Activated CD8-positive, alpha-beta memory T cell treated with anti-CD3 and anti-CD28 coated beads for 36 hours (primary cell): ENCODE measurements around the gene PES1. TPM values are rescaled to one million over a fixed set of nuclear protein-coding genes. Genes with fewer than 3 reads are reported as not detected.

ENCODE experiments used
- CTCF ChIA-PET: fragments of 350-600 bp; sonication (Branson Sonifier 250); formaldehyde crosslinking; loops from one replicate; lab custom pipeline; 2021; ENCODE audit warnings: antibody characterized with exemption; lab: Charles Lee
- POLR2A ChIA-PET: fragments of 350-600 bp; sonication (Branson Sonifier 250); formaldehyde crosslinking; loops from one replicate; lab custom pipeline; 2021; ENCODE audit warnings: antibody characterized with exemption; lab: Charles Lee
- total RNA-seq, 2 experiments: library from RNA; stranded (reverse); gene quantifications; one replicate each; pipeline ENCODE4 v1.2.3, GENCODE V29; 2021

Gene PES1
- total RNA-seq, 2 experiments from 2014 or later: 183 to 184 TPM

GRCh38 chr22:30612789-30613188 is 21.1 kb upstream of the PES1 start:
- ChIA-PET POLR2A (no interaction called here), CTCF (no interaction called here)

GRCh38 chr22:30611197-30611596 is 19.5 kb upstream of the PES1 start:
- ChIA-PET POLR2A (no interaction called here), CTCF (no interaction called here)

- POLR2A ChIA-PET: no interaction called here
- CTCF ChIA-PET: no interaction called here
Measured at GRCh38 chr22:30610299-30610698, 18.6 kb upstream of the PES1 start.

GRCh38 chr22:30609260-30610185 is 17.8 kb upstream of the PES1 start:
- CTCF ChIA-PET: no interaction called here
- POLR2A ChIA-PET: no interaction called here

GRCh38 chr22:30607939-30608338 is 16.2 kb upstream of the PES1 start:
- CTCF ChIA-PET: interaction anchor here (1.0 to 2.4 kb wide), 5 partner anchors 10 to 211 kb away, joined by 3 to 9 read pairs (median 4); partner anchors contain the start of genes DUSP18, PES1 and SEC14L2
- POLR2A ChIA-PET: no interaction called here

- ChIA-PET POLR2A (interaction anchor here (0.6 to 0.7 kb wide), 2 partner anchors 12 to 28 kb away, joined by 3 to 6 read pairs; partner anchors contain the start of gene SLC35E4), CTCF (interaction anchor here (1.0 to 2.4 kb wide), 5 partner anchors 9 to 211 kb away, joined by 3 to 9 read pairs (median 4); partner anchors contain the start of genes DUSP18, PES1 and SEC14L2)
Measured at GRCh38 chr22:30607300-30607930, 15.7 kb upstream of the PES1 start.

GRCh38 chr22:30606455-30607299 is 15.0 kb upstream of the PES1 start, which contains the start of gene TCN2:
TCN2 (plus strand) TSS chr22:30607174; CDS start chr22:30607332, 158 bp downstream.
- POLR2A ChIA-PET: interaction anchor here (0.6 to 0.7 kb wide), 2 partner anchors 11 to 29 kb away, joined by 3 to 6 read pairs; partner anchors contain the start of gene SLC35E4
- CTCF ChIA-PET: interaction anchor here (1.0 to 2.4 kb wide), 4 partner anchors 9 to 210 kb away, joined by 3 to 9 read pairs (median 4); partner anchors contain the start of gene SEC14L2

GRCh38 chr22:30605449-30606110 is 13.9 kb upstream of the PES1 start:
- POLR2A ChIA-PET: interaction anchor here (0.6 kb wide), 1 partner anchor 150 kb away, joined by 3 read pairs; no protein-coding TSS in a partner anchor
- CTCF ChIA-PET: interaction anchor here (1.0 to 2.4 kb wide), 2 partner anchors 29 to 150 kb away, joined by 3 to 9 read pairs; no protein-coding TSS in a partner anchor

GRCh38 chr22:30604723-30605122 is 13.0 kb upstream of the PES1 start:
- CTCF ChIA-PET: interaction anchor here (1.6 kb wide), 1 partner anchor 30 kb away, joined by 5 read pairs; no protein-coding TSS in a partner anchor

GRCh38 chr22:30603801-30604200 is 12.1 kb upstream of the PES1 start:
- ChIA-PET POLR2A (no interaction called here), CTCF (interaction anchor here (1.6 kb wide), 1 partner anchor 30 kb away, joined by 5 read pairs; no protein-coding TSS in a partner anchor)

More at GRCh38 chr22:30604723-30605122, 13.0 kb upstream of the PES1 start:
- POLR2A ChIA-PET: no interaction called here

- ChIA-PET POLR2A (no interaction called here), CTCF (interaction anchor here (0.6 kb wide), 2 partner anchors 21 to 48 kb away, joined by 3 to 4 read pairs; no protein-coding TSS in a partner anchor)
Measured at GRCh38 chr22:30602049-30602448, 10.3 kb upstream of the PES1 start.

- CTCF ChIA-PET: interaction anchor here (0.6 to 1.2 kb wide), 4 partner anchors 10 to 149 kb away, joined by 3 to 5 read pairs (median 4); no protein-coding TSS in a partner anchor
- POLR2A ChIA-PET: no interaction called here
Measured at GRCh38 chr22:30601464-30601863, 9.8 kb upstream of the PES1 start.

GRCh38 chr22:30600921-30601320 is 9.2 kb upstream of the PES1 start:
- ChIA-PET POLR2A (no interaction called here), CTCF (interaction anchor here (0.6 to 1.2 kb wide), 2 partner anchors 10 to 149 kb away, joined by 3 to 5 read pairs; no protein-coding TSS in a partner anchor)

- POLR2A ChIA-PET: no interaction called here
- CTCF ChIA-PET: interaction anchor here (0.6 kb wide), 1 partner anchor 1009 kb away, joined by 3 read pairs; no protein-coding TSS in a partner anchor
Measured at GRCh38 chr22:30598986-30599385, 7.3 kb upstream of the PES1 start.

GRCh38 chr22:30596886-30597285 is 5.2 kb upstream of the PES1 start:
- CTCF ChIA-PET: no interaction called here
- POLR2A ChIA-PET: no interaction called here

- ChIA-PET CTCF (no interaction called here), POLR2A (interaction anchor here (0.6 kb wide), 1 partner anchor 11 kb away, joined by 3 read pairs; the partner anchor contains the start of gene TCN2)
Measured at GRCh38 chr22:30596199-30596598, 4.5 kb upstream of the PES1 start.

- ChIA-PET CTCF (interaction anchor here (1.1 kb wide), 1 partner anchor 163 kb away, joined by 3 read pairs; no protein-coding TSS in a partner anchor), POLR2A (interaction anchor here (1.2 kb wide), 1 partner anchor 163 kb away, joined by 3 read pairs; no protein-coding TSS in a partner anchor)
Measured at GRCh38 chr22:30592360-30592713, 627 bp upstream of the PES1 start.
